Activated CD4-positive, alpha-beta T cell treated with anti-CD3 and anti-CD28 coated beads, Interleukin-2, amount 50 U/mL, for 24 hours (primary cell): ENCODE measurements around the gene ASTN2.

Source experiments
- DNase-seq, 2 donors: peaks; one replicate each; pipeline ENCODE4 v3.0.0-alpha.2; 2020; ENCODE audit warnings: low read depth in 1 of 2, low spot score in 1 of 2

The ASTN2 gene

GRCh38 chr9:117415358-117415914 lies 579 bp upstream of the ASTN2 start:
- DNase-seq = no peak

GRCh38 chr9:117414220-117414905 lies 494 bp downstream of the ASTN2 start:
- DNase-seq = no peak

- DNase-seq = no peak
These were observed 1.3 kb downstream of the ASTN2 start for GRCh38 chr9:117413346-117414219.

GRCh38 chr9:117412841-117413240 lies 2.0 kb downstream of the ASTN2 start:
- DNase-seq = no peak

- DNase-seq = no peak
These were observed 2.7 kb downstream of the ASTN2 start for GRCh38 chr9:117412006-117412715.

GRCh38 chr9:117411547-117411946 lies 3.3 kb downstream of the ASTN2 start:
- no peak for DNase-seq

GRCh38 chr9:117409321-117409720 lies 5.5 kb downstream of the ASTN2 start:
- no peak for DNase-seq

- DNase-seq = no peak
These were observed 7.3 kb downstream of the ASTN2 start for GRCh38 chr9:117407436-117408022.

GRCh38 chr9:117405950-117406705 lies 8.7 kb downstream of the ASTN2 start:
- DNase-seq = no peak

GRCh38 chr9:117403848-117404247 lies 11.0 kb downstream of the ASTN2 start:
- DNase-seq = no peak

- no peak for DNase-seq
These were observed 11.4 kb downstream of the ASTN2 start for GRCh38 chr9:117403403-117403811.

GRCh38 chr9:117400171-117400570 lies 14.7 kb downstream of the ASTN2 start:
- no peak for DNase-seq

- no peak for DNase-seq
These were observed 19.7 kb downstream of the ASTN2 start for GRCh38 chr9:117395151-117395650.

- DNase-seq = no peak
These were observed 20.2 kb downstream of the ASTN2 start for GRCh38 chr9:117394655-117395054.

- no peak for DNase-seq
These were observed 21.9 kb downstream of the ASTN2 start for GRCh38 chr9:117392992-117393391.

- DNase-seq = no peak
These were observed 27.4 kb downstream of the ASTN2 start for GRCh38 chr9:117387422-117387821.

- DNase-seq = no peak
These were observed 35.5 kb downstream of the ASTN2 start for GRCh38 chr9:117379341-117379740.

GRCh38 chr9:117377046-117377445 lies 37.8 kb downstream of the ASTN2 start:
- no peak for DNase-seq

GRCh38 chr9:117375956-117376355 lies 38.9 kb downstream of the ASTN2 start:
- no peak for DNase-seq

- no peak for DNase-seq
These were observed 40.7 kb downstream of the ASTN2 start for GRCh38 chr9:117374076-117374725.
